Esophagus muscularis mucosa (tissue), 4 donors: Measurements from ENCODE around the gene LILRB5. TPM values are rescaled to one million over a fixed set of nuclear protein-coding genes. Genes with fewer than 3 reads are reported as not detected.
"Not testable (repeated sequence)": the region's sequence is repeated elsewhere in the genome, so short reads cannot be mapped to it uniquely, and the experiment has no call there.

Source experiments
- DNase-seq: peaks from one replicate; pipeline ENCODE4 v3.0.0-alpha.2; 2017; ENCODE audit errors: extremely low spot score
- H3K27ac ChIP-seq, 4 donors: fragments of 200-600 bp; sonication (generic); replicated peaks in 1 of 4; 1 replicate in 3 of 4; 2 replicates in 1 of 4; pipeline ENCODE4 v1.5.1; 2016 to 2019; ENCODE audit warnings: mild to moderate bottlenecking in 1 of 4
- H3K27me3 ChIP-seq, 4 donors: fragments of 200-600 bp; sonication (generic); one replicate each; pipeline versions ENCODE4 v1.5.1 to v1.6.0; 2016 to 2019
- H3K36me3 ChIP-seq, 4 donors: fragments of 200-600 bp; sonication (generic); one replicate each; pipeline ENCODE4 v1.5.1; 2016 to 2019
- H3K4me1 ChIP-seq, 4 donors: fragments of 200-600 bp; sonication (generic); one replicate each; pipeline ENCODE4 v1.5.1; 2016 to 2019
- H3K4me3 ChIP-seq, 4 donors: fragments of 200-600 bp; sonication (generic); 1 replicate in 2 of 4; 2 replicates in 2 of 4; pipeline ENCODE4 v1.5.1; 2016 to 2019; ENCODE audit warnings: mild to moderate bottlenecking in 4 of 4, moderate library complexity in 1 of 4
- H3K9me3 ChIP-seq, 4 donors: fragments of 200-600 bp; sonication (generic); 1 replicate in 3 of 4; 2 replicates in 1 of 4; pipeline ENCODE4 v1.5.1; 2016 to 2019
- CTCF ChIP-seq, 3 experiments: fragments of 200-600 bp in 2 of 3; fragments of 450-650 bp in 1 of 3; sonication (generic) in 2 of 3; IDR thresholded peaks; one replicate each; pipeline ENCODE4 v1.5.1; 2017 to 2019; ENCODE audit warnings: antibody characterized with exemption in 3 of 3, mild to moderate bottlenecking in 2 of 3, moderate library complexity in 1 of 3
- EP300 ChIP-seq: sonication (generic); formaldehyde crosslinking; IDR thresholded peaks from one replicate; pipeline ENCODE4 v1.6.1; 2017; ENCODE audit warnings: antibody characterized with exemption
- POLR2A ChIP-seq: fragments of 450-650 bp; IDR thresholded peaks from one replicate; pipeline ENCODE4 v1.6.1; 2017; ENCODE audit warnings: antibody characterized with exemption, moderate library complexity, mild to moderate bottlenecking, low read depth
- POLR2AphosphoS5 ChIP-seq, 2 donors: sonication (generic); formaldehyde crosslinking; IDR thresholded peaks; one replicate each; pipeline ENCODE4 v1.6.1; 2017; ENCODE audit warnings: antibody characterized with exemption in 2 of 2
- WGBS: methylation state at CpG from one replicate; pipeline ENCODE4 v1.1.5; 2018; 5-methylcytosine and 5-hydroxymethylcytosine counted together
- intact Hi-C: fragments of 100-400 bp; cut with DNase I; formaldehyde crosslinking; loops from one replicate; pipeline ENCODE4 v1.15.1; 2023
- total RNA-seq, 4 donors: library from RNA; depleted of rRNA; stranded (reverse); fragments of >200 nt; gene quantifications; one replicate each; pipeline versions ENCODE4 v1.1.0 to v1.2.1, GENCODE V29; 2016

The LILRB5 gene
- total RNA-seq, 4 donors from 2014 or later, result 16.6 to 26.6 (median 21.4) TPM

- TF ChIP-seq POLR2AphosphoS5 (IDR thresholded peaks at IDR 0.05), result no peak
- TF ChIP-seq EP300, result no peak
- TF ChIP-seq CTCF (IDR thresholded peaks at IDR 0.05), result no peak
- no peak for TF ChIP-seq POLR2A
- Histone ChIP-seq H3K9me3 (no peaks in the 10 kb centered on the region), H3K4me3 (no peak overlapping the region), H3K36me3 (peaks cover 0 to 23% (median 0%) of the 10 kb centered on the region in 4 donors), H3K27me3 (peaks cover 0 to 16% (median 0%) of the 10 kb centered on the region in 4 donors), H3K4me1 (no peaks in the 10 kb centered on the region), H3K27ac (no peak overlapping the region)
- WGBS, result 86% methylated on average over 5 of the region's 9 CpGs
- DNase-seq, result no peak
- intact Hi-C loops, result no loop called here
Observed at GRCh38 chr19:54216869-54217268, 40.2 kb downstream of the LILRB5 start.

GRCh38 chr19:54214734-54215133 is 42.3 kb downstream of the LILRB5 start:
- 90% methylated on average over 14 of the region's 19 CpGs for WGBS

GRCh38 chr19:54214217-54214616 is 42.9 kb downstream of the LILRB5 start:
- H3K4me1 ChIP-seq, result peaks cover 14 to 17% (median 16%) of the 10 kb centered on the region in 4 donors
- H3K4me3 ChIP-seq, intact Hi-C loops: not testable (repeated sequence)

More at GRCh38 chr19:54214734-54215133, 42.3 kb downstream of the LILRB5 start:
- DNase-seq, intact Hi-C loops, H3K27me3 ChIP-seq, H3K27ac ChIP-seq, H3K4me3 ChIP-seq, H3K9me3 ChIP-seq: not testable (repeated sequence)
- Histone ChIP-seq H3K4me1 (peaks cover 9 to 12% (median 11%) of the 10 kb centered on the region in 4 donors), H3K36me3 (peaks cover 0 to 23% (median 0%) of the 10 kb centered on the region in 4 donors)

GRCh38 chr19:54211235-54211634 is 45.8 kb downstream of the LILRB5 start:
- no peaks in the 10 kb centered on the region for H3K9me3 ChIP-seq
- H3K27ac ChIP-seq, result peak overlapping the region in 1 of 4 donors; percentile 14
- TF ChIP-seq POLR2AphosphoS5 (IDR thresholded peaks at IDR 0.05) (peak in 1 of 2 donors; percentile 4), CTCF (IDR thresholded peaks at IDR 0.05) (no peak), EP300 (no peak), POLR2A (no peak)
- WGBS, result 77% methylated on average over 12 of the region's 12 CpGs
- no peak overlapping the region for H3K4me3 ChIP-seq
- DNase-seq, result no peak
- H3K36me3 ChIP-seq, result peaks cover 16 to 29% (median 23%) of the 10 kb centered on the region in 4 donors
- intact Hi-C loops, result no loop called here
- H3K27me3 ChIP-seq, result no peaks in the 10 kb centered on the region
- peaks cover 38 to 44% (median 43%) of the 10 kb centered on the region in 4 donors for H3K4me1 ChIP-seq

More at GRCh38 chr19:54214217-54214616, 42.9 kb downstream of the LILRB5 start:
- not testable (repeated sequence) for H3K27me3 ChIP-seq, DNase-seq, H3K27ac ChIP-seq, H3K9me3 ChIP-seq
- WGBS, result 68% methylated on average over 2 of the region's 5 CpGs
- H3K36me3 ChIP-seq, result peaks cover 0 to 18% (median 0%) of the 10 kb centered on the region in 4 donors

GRCh38 chr19:54209811-54210494 is 47.1 kb downstream of the LILRB5 start:
- H3K4me1 ChIP-seq, result peaks cover 47 to 56% (median 55%) of the 10 kb centered on the region in 4 donors
- WGBS, result 31% methylated on average over 10 of the region's 10 CpGs

More at GRCh38 chr19:54209811-54210494, 47.1 kb downstream of the LILRB5 start:
- intact Hi-C loops, result no loop called here
- TF ChIP-seq CTCF (IDR thresholded peaks at IDR 0.05) (no peak), POLR2A (no peak), POLR2AphosphoS5 (IDR thresholded peaks at IDR 0.05) (peak; percentile 78), EP300 (no peak)
- Histone ChIP-seq H3K36me3 (peaks cover 21 to 42% (median 36%) of the 10 kb centered on the region in 4 donors), H3K27ac (peak overlapping the region; percentile 70 to 79 (median 76)), H3K4me3 (no peak overlapping the region), H3K27me3 (no peaks in the 10 kb centered on the region), H3K9me3 (no peaks in the 10 kb centered on the region)
- peak; percentile 95 for DNase-seq
